Fibroblast of villous mesenchyme (primary cell): ENCODE data around the gene MAP3K13. TPM values are rescaled to one million over a fixed set of nuclear protein-coding genes. Genes with fewer than 3 reads are reported as not detected.

ENCODE experiments used
- DNase-seq: peaks from one replicate; pipeline ENCODE4 v3.0.0-alpha.2; 2010; ENCODE audit warnings: low read depth
- H3K4me3 ChIP-seq: 2 replicates; pipeline ENCODE4 v1.5.1; 2011; ENCODE audit warnings: low read depth, mild to moderate bottlenecking, low read length
- CTCF ChIP-seq: IDR thresholded peaks from 2 replicates; pipeline ENCODE4 v1.5.1; 2012; ENCODE audit warnings: low read depth, mild to moderate bottlenecking, low read length; ENCODE audit not compliant: insufficient read depth
- total RNA-seq: library from RNA; depleted of rRNA; stranded (reverse); fragments of >200 nt; gene quantifications from 2 replicates; pipeline ENCODE4 v1.2.3, GENCODE V29; 2012

Gene MAP3K13
- total RNA-seq, 1 donor = 22.9 TPM

GRCh38 chr3:185517387-185518130, 154.6 kb downstream of the MAP3K13 start:
- no peak for DNase-seq
- TF ChIP-seq CTCF = no peak

GRCh38 chr3:185519021-185519420, 156.1 kb downstream of the MAP3K13 start:
- no peak overlapping the region for H3K4me3 ChIP-seq
- DNase-seq = no peak
- no peak for TF ChIP-seq CTCF

More at GRCh38 chr3:185517387-185518130, 154.6 kb downstream of the MAP3K13 start:
- H3K4me3 ChIP-seq = no peak overlapping the region

- H3K4me3 ChIP-seq = no peak overlapping the region
- DNase-seq = no peak
- TF ChIP-seq CTCF = no peak
These were observed 158.6 kb downstream of the MAP3K13 start for GRCh38 chr3:185521349-185522138.

GRCh38 chr3:185526349-185526951, 163.5 kb downstream of the MAP3K13 start:
- no peak for DNase-seq
- TF ChIP-seq CTCF = no peak
- no peak overlapping the region for H3K4me3 ChIP-seq

GRCh38 chr3:185527364-185527763, 164.4 kb downstream of the MAP3K13 start:
- no peak for TF ChIP-seq CTCF
- DNase-seq = no peak
- H3K4me3 ChIP-seq = no peak overlapping the region

- DNase-seq = no peak
These were observed 165.6 kb downstream of the MAP3K13 start for GRCh38 chr3:185528532-185528931.

More at GRCh38 chr3:185528532-185528931, 165.6 kb downstream of the MAP3K13 start:
- TF ChIP-seq CTCF = no peak
- H3K4me3 ChIP-seq = no peak overlapping the region
